HCT116 (cell line): Measurements from ENCODE around the gene VPS9D1. TPM values are rescaled to one million over a fixed set of nuclear protein-coding genes. Genes with fewer than 3 reads are reported as not detected.
A peak's percentile ranks its signal among the peaks of the same experiment; 100 is the strongest.

Source experiments
- ATAC-seq: fragments of 200-7000 bp; cut with Tn5 transposase; 2 replicates; pipeline ENCODE4 v1.9.1; 2020; ENCODE audit warnings: mild to moderate bottlenecking, moderate library complexity
- BruUV-seq: library from RNA; stranded (reverse); fragments of 400-500 nt; replicated peaks from 2 replicates; lab custom pipeline; 2021; lab: Mats Ljungman, UMichigan
- CTCF ChIA-PET: fragments of 300-600 bp; sonication (Branson Sonifier 250); formaldehyde crosslinking; loops from one replicate; lab custom pipeline; 2021; ENCODE audit warnings: antibody characterized with exemption; lab: Charles Lee
- POLR2A ChIA-PET: fragments of 300-600, 350-600 bp; sonication (Branson Sonifier 250); formaldehyde crosslinking; loops from one replicate; lab custom pipeline; 2021; ENCODE audit warnings: antibody characterized with exemption; lab: Charles Lee
- RAD21 ChIA-PET, 2 experiments: fragments of 300-600 bp; sonication (Branson Sonifier 250); formaldehyde crosslinking; loops; one replicate each; lab custom pipeline; 2023; ENCODE audit warnings: low total read pairs in 2 of 2; ENCODE audit not compliant: uncharacterized antibody in 2 of 2, unreplicated experiment in 2 of 2, low non-redundant PET in 1 of 2; lab: Charles Lee
- DNase-seq: peaks from one replicate; pipeline ENCODE4 v3.0.0-alpha.2; 2010; ENCODE audit warnings: low read depth, low spot score
- H2AFZ ChIP-seq: fragments of 200-600 bp; shearing (Covaris generic), sonication (generic); 2 replicates; pipeline ENCODE4 v1.6.1; 2017; ENCODE audit warnings: low read depth, mixed run types, mixed read lengths, antibody characterized with exemption, low read length; ENCODE audit not compliant: poor library complexity, severe bottlenecking
- H3K27ac ChIP-seq: 2 replicates; pipeline ENCODE4 v1.5.1; 2012; ENCODE audit warnings: low read depth, low read length
- H3K27me3 ChIP-seq: fragments of 200-600 bp; sonication (generic); 2 replicates; pipeline ENCODE4 v1.6.1; 2016; ENCODE audit warnings: mixed run types, low read length, mixed read lengths; ENCODE audit not compliant: insufficient read depth
- H3K36me3 ChIP-seq, 2 experiments: fragments of 200-500 bp in 1 of 2; fragments of 200-600 bp in 1 of 2; sonication (Bioruptor generic) in 1 of 2; sonication (generic) in 1 of 2; 2 replicates each; pipeline versions ENCODE4 v1.5.1 to v1.6.1; 2014 to 2016; ENCODE audit warnings: low read length in 2 of 2, inconsistent platforms in 1 of 2, mixed read lengths in 1 of 2, mixed run types in 1 of 2; ENCODE audit not compliant: insufficient read depth in 2 of 2, control insufficient read depth in 1 of 2
- H3K4me1 ChIP-seq, 2 experiments: fragments of 200-600 bp in 1 of 2; sonication (generic) in 1 of 2; 2 replicates each; pipeline versions ENCODE4 v1.5.1 to v1.6.1; 2012 to 2017; ENCODE audit warnings: low read length in 2 of 2, inconsistent platforms in 1 of 2, mild to moderate bottlenecking in 1 of 2, mixed read lengths in 1 of 2, mixed run types in 1 of 2, moderate library complexity in 1 of 2; ENCODE audit not compliant: insufficient read depth in 2 of 2, control insufficient read depth in 1 of 2
- H3K4me2 ChIP-seq: fragments of 200-600 bp; sonication (generic); 2 replicates; pipeline ENCODE4 v1.6.1; 2017; ENCODE audit warnings: mixed run types, low read length, mixed read lengths
- H3K4me3 ChIP-seq, 2 experiments: fragments of 200-600 bp in 1 of 2; sonication (generic) in 1 of 2; replicated peaks in 1 of 2; 2 replicates each; pipeline ENCODE4 v1.5.1; 2011 to 2016; ENCODE audit warnings: low read length in 2 of 2, control low read depth in 1 of 2, low read depth in 1 of 2, mild to moderate bottlenecking in 1 of 2, mixed read lengths in 1 of 2, mixed run types in 1 of 2
- H3K79me2 ChIP-seq: fragments of 200-600 bp; sonication (generic); 2 replicates; pipeline ENCODE4 v1.6.1; 2017; ENCODE audit warnings: mild to moderate bottlenecking, mixed run types, low read length, moderate library complexity, mixed read lengths; ENCODE audit not compliant: insufficient read depth
- H3K9ac ChIP-seq: fragments of 200-600 bp; sonication (generic); 2 replicates; pipeline ENCODE4 v1.6.1; 2016; ENCODE audit warnings: low read length, mixed read lengths
- H3K9me2 ChIP-seq: fragments of 200-600 bp; sonication (generic), shearing (Covaris generic); 2 replicates; pipeline ENCODE4 v1.6.1; 2017; ENCODE audit warnings: mixed run types, mild to moderate bottlenecking, moderate library complexity; ENCODE audit not compliant: insufficient read depth
- H3K9me3 ChIP-seq, 2 experiments: fragments of 200-500 bp in 1 of 2; fragments of 200-600 bp in 1 of 2; sonication (Bioruptor generic) in 1 of 2; sonication (generic) in 1 of 2; 2 replicates each; pipeline ENCODE4 v1.6.1; 2014 to 2017; ENCODE audit warnings: low read length in 2 of 2, mixed read lengths in 2 of 2, inconsistent platforms in 1 of 2, low read depth in 1 of 2, mild to moderate bottlenecking in 1 of 2, mixed run types in 1 of 2, moderate library complexity in 1 of 2; ENCODE audit not compliant: control insufficient read depth in 1 of 2, insufficient read depth in 1 of 2
- H4K20me1 ChIP-seq: fragments of 200-600 bp; sonication (generic), shearing (Covaris generic); 2 replicates; pipeline ENCODE4 v1.6.1; 2017; ENCODE audit warnings: mixed run types, mild to moderate bottlenecking, moderate library complexity; ENCODE audit not compliant: insufficient read depth
- CBX3 ChIP-seq: IDR thresholded peaks from 2 replicates; pipeline ENCODE4 v1.6.1; 2012; ENCODE audit warnings: low read depth
- CEBPB ChIP-seq: IDR thresholded peaks from 2 replicates; pipeline ENCODE4 v1.6.1; 2012; ENCODE audit warnings: low read depth
- ELF1 ChIP-seq: IDR thresholded peaks from 2 replicates; pipeline ENCODE4 v1.6.1; 2012; ENCODE audit warnings: low read depth, borderline replicate concordance
- EZH2 ChIP-seq: fragments of 200-600 bp; sonication (generic); IDR thresholded peaks from 2 replicates; pipeline ENCODE4 v1.6.1; 2017; ENCODE audit warnings: antibody characterized with exemption, mixed run types
- EZH2phosphoT487 ChIP-seq: fragments of 200-600 bp; IDR thresholded peaks from 2 replicates; pipeline ENCODE4 v1.6.1; 2018; ENCODE audit warnings: antibody characterized with exemption, borderline replicate concordance
- FOSL1 ChIP-seq: IDR thresholded peaks from 2 replicates; pipeline ENCODE4 v1.6.1; 2012; ENCODE audit warnings: low read depth
- JUND ChIP-seq: IDR thresholded peaks from 2 replicates; pipeline ENCODE4 v1.6.1; 2012
- POLR2AphosphoS5 ChIP-seq: IDR thresholded peaks from 2 replicates; pipeline ENCODE4 v1.6.1; 2011; ENCODE audit warnings: mild to moderate bottlenecking, low read depth, low read length, moderate library complexity
- SIN3A ChIP-seq: IDR thresholded peaks from 2 replicates; pipeline ENCODE4 v1.6.1; 2012; ENCODE audit warnings: low read depth
- SRF ChIP-seq: IDR thresholded peaks from 2 replicates; pipeline ENCODE4 v1.6.1; 2012; ENCODE audit warnings: low read depth
- TCF7L2 ChIP-seq: IDR thresholded peaks from 2 replicates; pipeline ENCODE4 v1.7.0; 2011; ENCODE audit warnings: borderline replicate concordance, inconsistent platforms; ENCODE audit not compliant: insufficient read depth, insufficient read length; ENCODE audit errors: extremely low read depth
- ZNF274 ChIP-seq: fragments of 200-500 bp; sonication (Bioruptor generic); IDR thresholded peaks from 2 replicates; pipeline ENCODE4 v1.6.1; 2014; ENCODE audit warnings: mild to moderate bottlenecking, low read depth, low read length, inconsistent platforms
- intact Hi-C: fragments of 100-400 bp; cut with micrococcal nuclease; formaldehyde crosslinking; loops from 2 replicates; pipeline ENCODE4 v1.10.0; 2022
- total RNA-seq: library from RNA; stranded (reverse); gene quantifications from one replicate; pipeline ENCODE4 v1.2.1, GENCODE V29; 2021; ENCODE audit not compliant: unreplicated experiment
- TF ChIP-seq, protein P1 (sequence below): IDR thresholded peaks from 2 replicates; pipeline ENCODE4 v1.6.1; 2011; ENCODE audit warnings: mild to moderate bottlenecking, low read length, moderate library complexity; ENCODE audit not compliant: insufficient replicate concordance; ENCODE audit errors: extremely low read depth
- TF ChIP-seq, protein P2 (sequence below): IDR thresholded peaks from 2 replicates; pipeline ENCODE4 v1.6.1; 2012
- TF ChIP-seq, protein P3 (sequence below), 3 experiments: fragments of 200-600 bp in 1 of 3; sonication (generic) in 1 of 3; IDR thresholded peaks in 2 of 3; conservative IDR thresholded peaks in 1 of 3; 2 replicates each; pipeline ENCODE4 v1.5.1; 2012 to 2017; ENCODE audit warnings: low read depth in 2 of 3, low read length in 2 of 3, antibody characterized with exemption in 1 of 3, borderline replicate concordance in 1 of 3, control low read depth in 1 of 3, mild to moderate bottlenecking in 1 of 3, mixed read lengths in 1 of 3, mixed run types in 1 of 3, moderate library complexity in 1 of 3; ENCODE audit not compliant: insufficient read depth in 1 of 3
- TF ChIP-seq, protein P4 (sequence below): IDR thresholded peaks from 2 replicates; pipeline ENCODE4 v1.6.1; 2012
- TF ChIP-seq, protein P5 (sequence below): IDR thresholded peaks from 2 replicates; pipeline ENCODE4 v1.6.1; 2012; ENCODE audit warnings: low read depth

Gene VPS9D1
- total RNA-seq, 1 experiment from 2014 or later, result 4.2 TPM

DNA sequence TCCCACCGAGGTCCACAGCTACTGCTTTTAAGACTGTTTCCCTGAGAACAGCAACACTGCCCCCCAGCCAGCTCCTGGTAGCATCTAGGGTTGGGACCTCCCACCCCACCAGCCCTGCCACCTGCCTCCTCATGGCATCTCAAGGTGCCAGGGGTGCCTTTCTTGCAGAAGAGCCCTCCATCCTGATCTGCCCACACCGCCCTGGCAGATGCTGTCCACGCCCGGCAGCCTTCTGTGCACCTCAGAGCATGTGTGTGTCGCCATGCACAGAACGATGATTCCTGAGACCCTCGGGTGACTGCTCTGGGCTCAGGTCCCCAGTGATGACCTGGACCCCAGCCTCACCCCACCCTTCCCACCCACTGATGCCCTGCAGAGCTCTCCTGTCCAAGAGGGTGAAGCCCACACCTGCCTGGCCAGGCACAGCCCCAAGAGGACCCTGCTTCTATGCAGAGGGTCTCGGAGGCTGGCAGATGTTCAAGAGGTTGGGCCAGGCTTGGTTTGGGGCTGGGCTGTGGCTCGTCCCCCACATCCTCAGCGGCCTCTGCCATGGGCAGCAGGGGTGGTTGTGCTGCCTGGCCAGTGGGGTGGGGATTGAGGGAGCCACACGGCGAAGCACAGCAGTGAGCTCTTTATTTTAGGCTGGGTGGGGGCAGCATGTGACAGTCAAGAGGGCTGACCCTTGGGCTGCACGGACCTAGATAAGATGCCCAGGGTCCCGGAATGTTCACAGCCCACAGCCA lies 14.0 kb downstream of the VPS9D1 start:
- H3K4me1 ChIP-seq, result peaks cover 10 to 24% of the 10 kb centered on the region in 2 experiments; a peak in 3 of 4 replicates
- ChIA-PET RAD21 (interaction anchor here (0.6 to 1.2 kb wide), 5 partner anchors 44 to 314 kb away, joined by 3 to 4 read pairs (median 3); partner anchors contain the start of gene TCF25 (in 2 of the 2)), POLR2A (interaction anchor here (0.9 to 2.4 kb wide), 8 partner anchors 7 to 216 kb away, joined by 3 to 8 read pairs (median 4); partner anchors contain the start of genes CDK10, TCF25 and VPS9D1), CTCF (interaction anchor here (0.6 to 2.3 kb wide), 18 partner anchors 8 to 969 kb away, joined by 3 to 27 read pairs (median 4); partner anchors contain the start of genes CDK10, TCF25 and VPS9D1)
- peak overlapping the region; percentile 36 to 37; a peak in 3 of 4 replicates for H3K4me3 ChIP-seq
- no peaks in the 10 kb centered on the region for H3K36me3 ChIP-seq
- no TSS peak for BruUV-seq
- H3K27ac ChIP-seq, result peak overlapping the region; percentile 37; the same call in 1 of the 2 replicates
- H2AFZ ChIP-seq, result no peak overlapping the region
- no peaks in the 10 kb centered on the region for H4K20me1 ChIP-seq
- DNase-seq (no peak), ATAC-seq (no peak)
- H3K9me3 ChIP-seq, result no peaks in the 10 kb centered on the region
- intact Hi-C loops, result loop anchor here (1.0 to 2.0 kb wide), 2 partner anchors 87 to 154 kb away; no protein-coding TSS in a partner anchor
- peak overlapping the region; percentile 41 for H3K9ac ChIP-seq
- H3K79me2 ChIP-seq, result peaks cover under 1% of the 10 kb centered on the region; the same call in 1 of the 2 replicates
- TF ChIP-seq FOSL1, result no peak
- no peak for TF ChIP-seq JUND
- no peak for TF ChIP-seq CEBPB
- no peak for TF ChIP-seq EZH2phosphoT487
- TF ChIP-seq, protein P1, sequence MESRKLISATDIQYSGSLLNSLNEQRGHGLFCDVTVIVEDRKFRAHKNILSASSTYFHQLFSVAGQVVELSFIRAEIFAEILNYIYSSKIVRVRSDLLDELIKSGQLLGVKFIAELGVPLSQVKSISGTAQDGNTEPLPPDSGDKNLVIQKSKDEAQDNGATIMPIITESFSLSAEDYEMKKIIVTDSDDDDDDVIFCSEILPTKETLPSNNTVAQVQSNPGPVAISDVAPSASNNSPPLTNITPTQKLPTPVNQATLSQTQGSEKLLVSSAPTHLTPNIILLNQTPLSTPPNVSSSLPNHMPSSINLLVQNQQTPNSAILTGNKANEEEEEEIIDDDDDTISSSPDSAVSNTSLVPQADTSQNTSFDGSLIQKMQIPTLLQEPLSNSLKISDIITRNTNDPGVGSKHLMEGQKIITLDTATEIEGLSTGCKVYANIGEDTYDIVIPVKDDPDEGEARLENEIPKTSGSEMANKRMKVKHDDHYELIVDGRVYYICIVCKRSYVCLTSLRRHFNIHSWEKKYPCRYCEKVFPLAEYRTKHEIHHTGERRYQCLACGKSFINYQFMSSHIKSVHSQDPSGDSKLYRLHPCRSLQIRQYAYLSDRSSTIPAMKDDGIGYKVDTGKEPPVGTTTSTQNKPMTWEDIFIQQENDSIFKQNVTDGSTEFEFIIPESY, result no peak
- TF ChIP-seq ELF1, result no peak
- TF ChIP-seq, protein P2, sequence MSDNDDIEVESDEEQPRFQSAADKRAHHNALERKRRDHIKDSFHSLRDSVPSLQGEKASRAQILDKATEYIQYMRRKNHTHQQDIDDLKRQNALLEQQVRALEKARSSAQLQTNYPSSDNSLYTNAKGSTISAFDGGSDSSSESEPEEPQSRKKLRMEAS, result no peak
- TF ChIP-seq, protein P3, sequence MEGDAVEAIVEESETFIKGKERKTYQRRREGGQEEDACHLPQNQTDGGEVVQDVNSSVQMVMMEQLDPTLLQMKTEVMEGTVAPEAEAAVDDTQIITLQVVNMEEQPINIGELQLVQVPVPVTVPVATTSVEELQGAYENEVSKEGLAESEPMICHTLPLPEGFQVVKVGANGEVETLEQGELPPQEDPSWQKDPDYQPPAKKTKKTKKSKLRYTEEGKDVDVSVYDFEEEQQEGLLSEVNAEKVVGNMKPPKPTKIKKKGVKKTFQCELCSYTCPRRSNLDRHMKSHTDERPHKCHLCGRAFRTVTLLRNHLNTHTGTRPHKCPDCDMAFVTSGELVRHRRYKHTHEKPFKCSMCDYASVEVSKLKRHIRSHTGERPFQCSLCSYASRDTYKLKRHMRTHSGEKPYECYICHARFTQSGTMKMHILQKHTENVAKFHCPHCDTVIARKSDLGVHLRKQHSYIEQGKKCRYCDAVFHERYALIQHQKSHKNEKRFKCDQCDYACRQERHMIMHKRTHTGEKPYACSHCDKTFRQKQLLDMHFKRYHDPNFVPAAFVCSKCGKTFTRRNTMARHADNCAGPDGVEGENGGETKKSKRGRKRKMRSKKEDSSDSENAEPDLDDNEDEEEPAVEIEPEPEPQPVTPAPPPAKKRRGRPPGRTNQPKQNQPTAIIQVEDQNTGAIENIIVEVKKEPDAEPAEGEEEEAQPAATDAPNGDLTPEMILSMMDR (IDR thresholded peaks at IDR 0.05 in 2 of 3, conservative IDR thresholded peaks at IDR 0.05 in 1 of 3; ENCODE audit: borderline replicate concordance in 1 of 3, insufficient read depth in 1 of 3, low read depth in 2 of 3, low read length in 2 of 3), result no peak
- no peak for TF ChIP-seq POLR2AphosphoS5
- TF ChIP-seq, protein P4, sequence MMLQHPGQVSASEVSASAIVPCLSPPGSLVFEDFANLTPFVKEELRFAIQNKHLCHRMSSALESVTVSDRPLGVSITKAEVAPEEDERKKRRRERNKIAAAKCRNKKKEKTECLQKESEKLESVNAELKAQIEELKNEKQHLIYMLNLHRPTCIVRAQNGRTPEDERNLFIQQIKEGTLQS, result no peak
- TF ChIP-seq SRF, result no peak
- no peak for TF ChIP-seq TCF7L2
- no peak for TF ChIP-seq ZNF274
- TF ChIP-seq, protein P5, sequence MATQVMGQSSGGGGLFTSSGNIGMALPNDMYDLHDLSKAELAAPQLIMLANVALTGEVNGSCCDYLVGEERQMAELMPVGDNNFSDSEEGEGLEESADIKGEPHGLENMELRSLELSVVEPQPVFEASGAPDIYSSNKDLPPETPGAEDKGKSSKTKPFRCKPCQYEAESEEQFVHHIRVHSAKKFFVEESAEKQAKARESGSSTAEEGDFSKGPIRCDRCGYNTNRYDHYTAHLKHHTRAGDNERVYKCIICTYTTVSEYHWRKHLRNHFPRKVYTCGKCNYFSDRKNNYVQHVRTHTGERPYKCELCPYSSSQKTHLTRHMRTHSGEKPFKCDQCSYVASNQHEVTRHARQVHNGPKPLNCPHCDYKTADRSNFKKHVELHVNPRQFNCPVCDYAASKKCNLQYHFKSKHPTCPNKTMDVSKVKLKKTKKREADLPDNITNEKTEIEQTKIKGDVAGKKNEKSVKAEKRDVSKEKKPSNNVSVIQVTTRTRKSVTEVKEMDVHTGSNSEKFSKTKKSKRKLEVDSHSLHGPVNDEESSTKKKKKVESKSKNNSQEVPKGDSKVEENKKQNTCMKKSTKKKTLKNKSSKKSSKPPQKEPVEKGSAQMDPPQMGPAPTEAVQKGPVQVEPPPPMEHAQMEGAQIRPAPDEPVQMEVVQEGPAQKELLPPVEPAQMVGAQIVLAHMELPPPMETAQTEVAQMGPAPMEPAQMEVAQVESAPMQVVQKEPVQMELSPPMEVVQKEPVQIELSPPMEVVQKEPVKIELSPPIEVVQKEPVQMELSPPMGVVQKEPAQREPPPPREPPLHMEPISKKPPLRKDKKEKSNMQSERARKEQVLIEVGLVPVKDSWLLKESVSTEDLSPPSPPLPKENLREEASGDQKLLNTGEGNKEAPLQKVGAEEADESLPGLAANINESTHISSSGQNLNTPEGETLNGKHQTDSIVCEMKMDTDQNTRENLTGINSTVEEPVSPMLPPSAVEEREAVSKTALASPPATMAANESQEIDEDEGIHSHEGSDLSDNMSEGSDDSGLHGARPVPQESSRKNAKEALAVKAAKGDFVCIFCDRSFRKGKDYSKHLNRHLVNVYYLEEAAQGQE, result no peak
- no peak for TF ChIP-seq SIN3A
- TF ChIP-seq EZH2, result no peak
- TF ChIP-seq CBX3, result no peak
- H3K4me2 ChIP-seq, result peak overlapping the region; percentile 71
- no peaks in the 10 kb centered on the region for H3K9me2 ChIP-seq
- H3K27me3 ChIP-seq, result no peaks in the 10 kb centered on the region
